Gastrocnemius medialis (tissue), 4 donors: ENCODE measurements around the gene GPR146.

ENCODE experiments used
- CTCF ChIP-seq, 5 experiments: fragments of 450-650 bp in 3 of 5; fragments of 200-600 bp in 2 of 5; sonication (generic) in 2 of 5; IDR thresholded peaks in 4 of 5; conservative IDR thresholded peaks in 1 of 5; 1 replicate in 4 of 5; 2 replicates in 1 of 5; pipeline ENCODE4 v1.5.1; 2016 to 2019; ENCODE audit warnings: antibody characterized with exemption in 5 of 5, mild to moderate bottlenecking in 3 of 5, moderate library complexity in 3 of 5
- POLR2A ChIP-seq, 2 donors: fragments of 450-650 bp; IDR thresholded peaks; one replicate each; pipeline ENCODE4 v1.6.1; 2017; ENCODE audit warnings: antibody characterized with exemption in 2 of 2, mild to moderate bottlenecking in 2 of 2, moderate library complexity in 2 of 2

- TF ChIP-seq CTCF (IDR thresholded peaks at IDR 0.05 in 4 of 5, conservative IDR thresholded peaks at IDR 0.05 in 1 of 5) (no peak), POLR2A (IDR thresholded peaks at IDR 0.05) (no peak)
Measured at GRCh38 chr7:1059200-1060091, 15.1 kb downstream of the GPR146 start.
